HL-60 (cell line): Measurements from ENCODE around the gene NT5C1A.

Experiments used
- CTCF ChIP-seq: IDR thresholded peaks from one replicate; pipeline ENCODE4 v1.5.1; 2011; ENCODE audit warnings: low read length, control low read depth, inconsistent platforms; ENCODE audit not compliant: insufficient read depth
- POLR2AphosphoS5 ChIP-seq: IDR thresholded peaks from 2 replicates; pipeline ENCODE4 v1.6.1; 2012; ENCODE audit warnings: low read depth
- REST ChIP-seq: IDR thresholded peaks from 2 replicates; pipeline ENCODE4 v1.6.1; 2012; ENCODE audit warnings: low read depth; ENCODE audit not compliant: insufficient replicate concordance

- TF ChIP-seq POLR2AphosphoS5 (no peak), CTCF (no peak), REST (no peak)
Measured at GRCh38 chr1:39640861-39641260, 31.0 kb downstream of the NT5C1A start.
